Mesenchymal stem cell (in vitro differentiated cells and primary cell): ENCODE results near the gene KIF18B.

Experiments used
- DNase-seq: peaks from one replicate; pipeline ENCODE4 v3.0.0-alpha.2; 2013
- H2AFZ ChIP-seq: one replicate; pipeline ENCODE4 v1.6.1; 2013; ENCODE audit warnings: low read depth, mild to moderate bottlenecking, control low read depth, inconsistent platforms, low read length, moderate library complexity
- H2AK5ac ChIP-seq: 2 replicates; pipeline ENCODE4 v1.6.1; 2013; ENCODE audit warnings: low read length, moderate library complexity, mild to moderate bottlenecking, inconsistent platforms; ENCODE audit not compliant: severe bottlenecking
- H2BK120ac ChIP-seq: one replicate; pipeline ENCODE4 v1.6.1; 2013; ENCODE audit warnings: low read depth, mild to moderate bottlenecking, inconsistent platforms, low read length, moderate library complexity
- H2BK12ac ChIP-seq, 2 experiments: one replicate each; pipeline ENCODE4 v1.6.1; 2013; ENCODE audit warnings: inconsistent platforms in 2 of 2, low read length in 2 of 2, mild to moderate bottlenecking in 2 of 2, moderate library complexity in 2 of 2, control low read depth in 1 of 2
- H2BK15ac ChIP-seq: one replicate; pipeline ENCODE4 v1.6.1; 2013; ENCODE audit warnings: mild to moderate bottlenecking, low read depth, inconsistent platforms; ENCODE audit not compliant: poor library complexity, severe bottlenecking
- H2BK5ac ChIP-seq: 2 replicates; pipeline ENCODE4 v1.6.1; 2013; ENCODE audit warnings: low read depth, mild to moderate bottlenecking, low read length, control low read depth, inconsistent platforms; ENCODE audit not compliant: poor library complexity, severe bottlenecking
- H3K14ac ChIP-seq, 2 experiments: one replicate each; pipeline ENCODE4 v1.6.1; 2013; ENCODE audit warnings: inconsistent platforms in 2 of 2, low read length in 2 of 2, control low read depth in 1 of 2, mild to moderate bottlenecking in 1 of 2, moderate library complexity in 1 of 2
- H3K18ac ChIP-seq, 2 experiments: one replicate each; pipeline ENCODE4 v1.6.1; 2013; ENCODE audit warnings: inconsistent platforms in 2 of 2, low read length in 2 of 2, control low read depth in 1 of 2, low read depth in 1 of 2, mild to moderate bottlenecking in 1 of 2
- H3K23ac ChIP-seq, 2 experiments: one replicate each; pipeline ENCODE4 v1.6.1; 2013; ENCODE audit warnings: inconsistent platforms in 2 of 2, low read length in 2 of 2, mild to moderate bottlenecking in 2 of 2, moderate library complexity in 2 of 2, control low read depth in 1 of 2
- H3K27ac ChIP-seq: 2 replicates; pipeline ENCODE4 v1.5.1; 2013; ENCODE audit warnings: mild to moderate bottlenecking, moderate library complexity, low read length, control low read depth, inconsistent platforms; ENCODE audit not compliant: poor library complexity, severe bottlenecking
- H3K27me3 ChIP-seq, 2 experiments: 2 replicates each; pipeline versions ENCODE4 v1.6.1 to v1.7.0; 2013; ENCODE audit warnings: low read length in 2 of 2, mild to moderate bottlenecking in 2 of 2, moderate library complexity in 2 of 2, control low read depth in 1 of 2, inconsistent platforms in 1 of 2; ENCODE audit not compliant: control insufficient read depth in 1 of 2, insufficient read depth in 1 of 2
- H3K36me3 ChIP-seq, 2 experiments: 2 replicates each; pipeline versions ENCODE4 v1.6.1 to v1.7.0; 2013; ENCODE audit warnings: low read length in 2 of 2, control low read depth in 1 of 2, inconsistent platforms in 1 of 2, low read depth in 1 of 2, mild to moderate bottlenecking in 1 of 2; ENCODE audit not compliant: insufficient read depth in 2 of 2, control insufficient read depth in 1 of 2
- H3K4ac ChIP-seq, 2 experiments: one replicate each; pipeline ENCODE4 v1.6.1; 2013; ENCODE audit warnings: inconsistent platforms in 2 of 2, low read length in 2 of 2, mild to moderate bottlenecking in 2 of 2, moderate library complexity in 2 of 2, control low read depth in 1 of 2, low read depth in 1 of 2
- H3K4me1 ChIP-seq: 2 replicates; pipeline ENCODE4 v1.6.1; 2013; ENCODE audit warnings: low read depth, low read length, control low read depth; ENCODE audit not compliant: control insufficient read depth, insufficient read depth
- H3K4me2 ChIP-seq: 2 replicates; pipeline ENCODE4 v1.6.1; 2013; ENCODE audit warnings: low read length, mild to moderate bottlenecking, inconsistent platforms; ENCODE audit not compliant: poor library complexity, severe bottlenecking
- H3K4me3 ChIP-seq, 2 experiments: 2 replicates each; pipeline versions ENCODE4 v1.5.1 to v1.7.0; 2013; ENCODE audit warnings: low read length in 2 of 2, mild to moderate bottlenecking in 2 of 2, control low read depth in 1 of 2, low read depth in 1 of 2; ENCODE audit not compliant: insufficient read depth in 1 of 2
- H3K79me1 ChIP-seq: replicated peaks from 2 replicates; pipeline ENCODE4 v1.6.1; 2013; ENCODE audit warnings: mild to moderate bottlenecking, control low read depth, low read length, inconsistent platforms; ENCODE audit not compliant: poor library complexity, severe bottlenecking
- H3K9ac ChIP-seq: 2 replicates; pipeline ENCODE4 v1.7.0; 2013; ENCODE audit warnings: mild to moderate bottlenecking, low read length, moderate library complexity
- H3K9me3 ChIP-seq: 2 replicates; pipeline ENCODE4 v1.7.0; 2013; ENCODE audit warnings: mild to moderate bottlenecking, low read length; ENCODE audit not compliant: control insufficient read depth
- H4K8ac ChIP-seq: one replicate; pipeline ENCODE4 v1.6.1; 2013; ENCODE audit warnings: inconsistent platforms, mild to moderate bottlenecking, low read length, moderate library complexity
- H4K91ac ChIP-seq: one replicate; pipeline ENCODE4 v1.6.1; 2013; ENCODE audit warnings: mild to moderate bottlenecking, low read length, inconsistent platforms
- WGBS: methylation state at CpG from one replicate; pipeline ENCODE4 v1.1.7; 2013; ENCODE audit warnings: mixed read lengths; 5-methylcytosine and 5-hydroxymethylcytosine counted together

Gene KIF18B

DNA sequence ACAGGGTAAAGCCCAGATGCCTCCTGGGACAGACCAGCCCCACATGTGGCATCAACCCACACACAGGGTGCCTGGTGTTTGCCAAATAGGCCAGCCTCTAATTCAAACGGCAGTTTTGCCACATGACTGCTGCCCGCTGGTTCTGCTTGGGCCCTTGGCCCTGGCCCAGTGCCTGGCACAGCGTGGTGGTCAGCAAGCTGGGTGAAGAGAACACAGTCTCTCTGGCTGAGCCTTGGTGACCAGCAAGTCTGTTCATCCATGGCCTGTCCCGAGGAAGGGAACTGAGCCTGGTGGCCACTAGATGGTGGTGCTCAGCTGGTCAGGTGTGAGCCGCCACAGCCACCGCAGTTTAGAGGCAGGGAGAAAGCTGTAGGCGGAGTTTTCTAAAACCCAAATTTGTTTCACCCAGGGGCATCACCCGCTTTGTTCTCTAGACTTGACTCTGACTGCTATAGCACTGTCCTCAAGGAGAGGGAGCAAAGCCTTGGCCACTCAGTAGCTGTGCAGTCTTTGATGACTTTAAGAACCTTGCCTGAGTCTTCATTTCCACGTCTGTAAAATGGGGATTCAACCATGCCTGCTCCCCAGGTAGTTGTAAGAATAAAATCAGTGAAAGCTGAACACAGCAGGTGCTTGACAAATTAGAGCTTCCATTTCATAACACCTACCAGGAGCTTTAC, 27.5 kb downstream of the KIF18B start:
- Histone ChIP-seq H3K9me3 (no peaks in the 10 kb centered on the region), H2AK5ac (peak overlapping the region; percentile 1)
- peak; percentile 83 for DNase-seq

DNA sequence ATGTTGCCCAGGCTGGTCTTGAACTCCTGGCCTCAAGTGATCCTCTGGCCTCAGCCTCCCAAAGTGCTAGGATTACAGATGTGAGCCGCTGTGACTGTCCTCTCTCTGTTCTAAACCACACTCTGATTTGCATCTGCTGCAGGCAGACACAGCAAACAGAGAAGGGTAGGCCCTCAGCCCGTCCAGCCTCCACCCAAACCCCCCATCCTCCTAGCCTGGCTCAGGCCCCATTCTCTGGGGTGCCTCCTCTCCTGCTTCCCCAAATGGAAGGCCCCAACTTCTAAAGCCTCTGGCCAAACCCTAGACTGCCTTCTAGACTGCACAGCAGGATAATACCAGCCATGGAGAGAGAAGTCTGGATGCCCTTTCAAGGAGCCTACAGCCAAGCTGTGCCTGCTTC, 28.2 kb downstream of the KIF18B start:
- Histone ChIP-seq H3K23ac (no peak overlapping the region), H2AK5ac (peak overlapping the region; percentile 1), H4K91ac (no peak overlapping the region), H3K9ac (no peak overlapping the region), H3K79me1 (no peaks in the 10 kb centered on the region), H2BK15ac (no peak overlapping the region), H3K36me3 (no peaks in the 10 kb centered on the region), H3K4me1 (peaks cover 20% of the 10 kb centered on the region), H2BK12ac (peak overlapping the region in 1 of 2 experiments; percentile 9), H3K27me3 (peaks cover 8 to 37% of the 10 kb centered on the region in 2 experiments), H2AFZ (no peak overlapping the region), H3K27ac (no peak overlapping the region), H2BK120ac (no peak overlapping the region), H3K4me3 (no peak overlapping the region), H3K4ac (no peak overlapping the region), H3K4me2 (no peak overlapping the region), H3K9me3 (no peaks in the 10 kb centered on the region), H3K14ac (no peak overlapping the region), H2BK5ac (no peak overlapping the region), H3K18ac (no peak overlapping the region), H4K8ac (no peak overlapping the region)
- DNase-seq, result no peak
- WGBS, result 77% methylated on average over 2 of the region's 2 CpGs

More for the DNA sequence above, 27.5 kb downstream of the KIF18B start:
- Histone ChIP-seq H2BK120ac (no peak overlapping the region), H3K36me3 (no peaks in the 10 kb centered on the region), H4K91ac (no peak overlapping the region), H3K79me1 (no peaks in the 10 kb centered on the region), H2AFZ (no peak overlapping the region), H3K4me3 (no peak overlapping the region), H2BK15ac (no peak overlapping the region), H3K9ac (no peak overlapping the region), H3K27ac (no peak overlapping the region), H2BK12ac (peak overlapping the region; percentile 9 to 45), H3K27me3 (peaks cover 8 to 31% of the 10 kb centered on the region in 2 experiments), H4K8ac (no peak overlapping the region), H2BK5ac (no peak overlapping the region), H3K18ac (peak overlapping the region in 1 of 2 experiments; percentile 46), H3K14ac (no peak overlapping the region), H3K23ac (no peak overlapping the region), H3K4ac (no peak overlapping the region), H3K4me2 (no peak overlapping the region), H3K4me1 (peaks cover 20% of the 10 kb centered on the region)
- WGBS, result 16% methylated on average over 9 of the region's 9 CpGs

DNA sequence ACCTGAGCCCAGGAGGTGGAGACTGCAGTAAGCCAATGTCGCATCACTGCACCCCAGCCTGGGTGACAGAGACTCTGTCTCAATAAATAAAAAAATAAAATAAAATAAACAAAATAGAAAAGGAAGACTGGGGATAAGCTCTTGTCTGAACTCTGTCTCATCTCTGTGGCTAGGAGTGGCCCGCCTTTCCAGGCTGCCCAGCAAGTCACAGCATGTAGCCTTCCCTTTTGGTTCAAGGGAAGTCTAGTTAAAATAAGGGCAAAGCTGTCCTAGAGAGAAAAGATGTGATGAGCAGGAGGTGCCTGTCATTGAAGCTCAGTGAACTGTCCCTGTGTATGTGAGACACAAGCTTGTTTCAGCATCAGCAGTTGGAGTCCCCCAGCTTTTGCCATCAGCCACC, 29.6 kb downstream of the KIF18B start:
- Histone ChIP-seq H3K9me3 (no peaks in the 10 kb centered on the region), H4K8ac (no peak overlapping the region), H3K4me2 (no peak overlapping the region), H2BK5ac (no peak overlapping the region), H3K36me3 (no peaks in the 10 kb centered on the region), H2AK5ac (no peak overlapping the region), H2AFZ (no peak overlapping the region), H3K9ac (no peak overlapping the region), H2BK12ac (no peak overlapping the region), H3K27ac (no peak overlapping the region), H3K18ac (no peak overlapping the region), H3K4me3 (no peak overlapping the region), H3K79me1 (no peaks in the 10 kb centered on the region), H3K4ac (no peak overlapping the region), H3K4me1 (peaks cover 20% of the 10 kb centered on the region), H2BK15ac (no peak overlapping the region), H2BK120ac (no peak overlapping the region), H3K23ac (no peak overlapping the region), H3K14ac (no peak overlapping the region), H3K27me3 (peaks cover 8 to 43% of the 10 kb centered on the region in 2 experiments), H4K91ac (no peak overlapping the region)
- no peak for DNase-seq
- 100% methylated on average over 1 of the region's 2 CpGs for WGBS

DNA sequence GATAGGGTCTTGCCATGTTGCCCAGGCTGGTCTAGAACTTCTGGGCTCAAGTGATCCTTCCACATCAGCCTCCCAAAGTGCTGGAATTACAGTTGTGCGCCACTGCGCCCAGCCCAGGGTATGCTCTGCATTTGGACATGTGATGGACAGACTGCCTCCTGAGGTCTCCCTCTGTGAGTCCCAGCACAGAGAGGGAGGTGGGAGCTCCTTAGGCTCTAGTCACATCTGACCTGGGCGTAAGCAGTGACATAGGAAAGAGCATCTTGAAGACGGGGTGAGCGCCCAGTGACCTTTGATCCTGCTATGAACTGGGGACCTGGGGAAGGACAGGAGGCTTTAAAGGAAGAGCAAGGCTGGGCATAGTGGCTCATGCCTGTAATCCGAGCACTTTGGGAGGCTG, 30.1 kb downstream of the KIF18B start:
- H3K36me3 ChIP-seq, result no peaks in the 10 kb centered on the region
- no peak overlapping the region for H4K8ac ChIP-seq
- no peak overlapping the region for H2BK5ac ChIP-seq
- peaks cover 8 to 47% of the 10 kb centered on the region in 2 experiments for H3K27me3 ChIP-seq
- no peak overlapping the region for H3K4me3 ChIP-seq
- H3K23ac ChIP-seq, result no peak overlapping the region
- no peak overlapping the region for H2BK120ac ChIP-seq
- no peaks in the 10 kb centered on the region for H3K9me3 ChIP-seq
- H3K79me1 ChIP-seq, result no peaks in the 10 kb centered on the region
- H4K91ac ChIP-seq, result no peak overlapping the region
- no peak overlapping the region for H3K18ac ChIP-seq
- no peak overlapping the region for H3K4me2 ChIP-seq
- DNase-seq, result no peak
- H2AK5ac ChIP-seq, result peak overlapping the region; percentile 83
- no peak overlapping the region for H3K27ac ChIP-seq
- H2BK12ac ChIP-seq, result peak overlapping the region in 1 of 2 experiments; percentile 52
- H3K14ac ChIP-seq, result no peak overlapping the region
- H2AFZ ChIP-seq, result no peak overlapping the region
- H3K4me1 ChIP-seq, result peaks cover 20% of the 10 kb centered on the region
- WGBS, result 94% methylated on average over 6 of the region's 6 CpGs
- H3K9ac ChIP-seq, result no peak overlapping the region
- no peak overlapping the region for H2BK15ac ChIP-seq
- H3K4ac ChIP-seq, result no peak overlapping the region
